H9 (cell line): ENCODE measurements around the gene CDIPT. TPM values are rescaled to one million over a fixed set of nuclear protein-coding genes. Genes with fewer than 3 reads are reported as not detected.
A peak's percentile ranks its signal among the peaks of the same experiment; 100 is the strongest.

Source experiments
- DNase-seq: peaks from one replicate; pipeline ENCODE4 v3.0.0-alpha.2; 2017
- H2AFZ ChIP-seq: one replicate; pipeline ENCODE4 v1.6.1; 2013; ENCODE audit warnings: mild to moderate bottlenecking, low read length, control low read depth, moderate library complexity
- H2AK5ac ChIP-seq: 2 replicates; pipeline ENCODE4 v1.6.1; 2013; ENCODE audit warnings: low read length, control low read depth, mixed read lengths; ENCODE audit not compliant: insufficient read length
- H2BK120ac ChIP-seq: one replicate; pipeline ENCODE4 v1.6.1; 2013; ENCODE audit warnings: low read depth, mild to moderate bottlenecking, low read length, control low read depth, inconsistent platforms; ENCODE audit not compliant: poor library complexity, severe bottlenecking
- H2BK12ac ChIP-seq: 2 replicates; pipeline ENCODE4 v1.6.1; 2013; ENCODE audit warnings: low read length, control low read depth, mixed read lengths, low read depth; ENCODE audit not compliant: insufficient read length
- H2BK15ac ChIP-seq: 2 replicates; pipeline ENCODE4 v1.6.1; 2013; ENCODE audit warnings: low read depth, low read length, control low read depth
- H2BK20ac ChIP-seq: one replicate; pipeline ENCODE4 v1.6.1; 2013; ENCODE audit warnings: low read depth, mild to moderate bottlenecking, low read length, control low read depth, inconsistent platforms; ENCODE audit not compliant: poor library complexity, severe bottlenecking
- H2BK5ac ChIP-seq: 2 replicates; pipeline ENCODE4 v1.6.1; 2013; ENCODE audit warnings: low read length, control low read depth, mixed read lengths; ENCODE audit not compliant: insufficient read length
- H3K14ac ChIP-seq: 2 replicates; pipeline ENCODE4 v1.6.1; 2013; ENCODE audit warnings: low read length, control low read depth; ENCODE audit not compliant: insufficient read depth
- H3K18ac ChIP-seq: 2 replicates; pipeline ENCODE4 v1.6.1; 2013; ENCODE audit warnings: low read depth, mild to moderate bottlenecking, mixed read lengths, low read length, control low read depth; ENCODE audit not compliant: insufficient read length
- H3K23ac ChIP-seq: 2 replicates; pipeline ENCODE4 v1.6.1; 2013; ENCODE audit warnings: low read length, control low read depth, mixed read lengths, low read depth; ENCODE audit not compliant: insufficient read length
- H3K23me2 ChIP-seq: 2 replicates; pipeline ENCODE4 v1.6.1; 2013; ENCODE audit warnings: low read depth, mild to moderate bottlenecking, mixed read lengths, low read length, control low read depth; ENCODE audit not compliant: insufficient read length, poor library complexity, severe bottlenecking
- H3K27ac ChIP-seq: 2 replicates; pipeline ENCODE4 v1.5.1; 2013; ENCODE audit warnings: low read length, control low read depth, mixed read lengths, low read depth; ENCODE audit not compliant: insufficient read length
- H3K27me3 ChIP-seq: 2 replicates; pipeline ENCODE4 v1.6.1; 2013; ENCODE audit warnings: low read length, control low read depth, inconsistent platforms; ENCODE audit not compliant: insufficient read depth
- H3K4ac ChIP-seq: 2 replicates; pipeline ENCODE4 v1.6.1; 2013; ENCODE audit warnings: low read depth, mild to moderate bottlenecking, control low read depth, inconsistent platforms, low read length, moderate library complexity
- H3K4me1 ChIP-seq: 2 replicates; pipeline ENCODE4 v1.6.1; 2013; ENCODE audit warnings: low read length, control low read depth, inconsistent platforms; ENCODE audit not compliant: insufficient read depth
- H3K4me2 ChIP-seq: 2 replicates; pipeline ENCODE4 v1.6.1; 2013; ENCODE audit warnings: low read length, control low read depth, mixed read lengths; ENCODE audit not compliant: insufficient read length, insufficient read depth
- H3K56ac ChIP-seq: 2 replicates; pipeline ENCODE4 v1.6.1; 2013; ENCODE audit warnings: low read depth, mild to moderate bottlenecking, mixed read lengths, low read length, control low read depth; ENCODE audit not compliant: insufficient read length
- H3K79me1 ChIP-seq: 2 replicates; pipeline ENCODE4 v1.6.1; 2013; ENCODE audit warnings: low read depth, mild to moderate bottlenecking, moderate library complexity, low read length, control low read depth, inconsistent platforms; ENCODE audit not compliant: insufficient read depth, poor library complexity, severe bottlenecking
- H3K79me2 ChIP-seq: 2 replicates; pipeline ENCODE4 v1.6.1; 2013; ENCODE audit warnings: low read length, control low read depth, inconsistent platforms; ENCODE audit not compliant: insufficient read depth
- H3K9ac ChIP-seq: 2 replicates; pipeline ENCODE4 v1.6.1; 2013; ENCODE audit warnings: low read length, control low read depth, mixed read lengths; ENCODE audit not compliant: insufficient read length; ENCODE audit errors: extremely low read depth
- H3K9me3 ChIP-seq: one replicate; pipeline ENCODE4 v1.6.1; 2013; ENCODE audit warnings: low read depth, low read length, inconsistent platforms; ENCODE audit not compliant: control insufficient read depth
- H3T11ph ChIP-seq: one replicate; pipeline ENCODE4 v1.6.1; 2013; ENCODE audit warnings: mild to moderate bottlenecking, low read length, control low read depth, inconsistent platforms
- H4K20me1 ChIP-seq: one replicate; pipeline ENCODE4 v1.6.1; 2013; ENCODE audit not compliant: control insufficient read depth, insufficient read length, insufficient read depth
- H4K5ac ChIP-seq: 2 replicates; pipeline ENCODE4 v1.6.1; 2013; ENCODE audit warnings: low read depth, mild to moderate bottlenecking, mixed read lengths, low read length, control low read depth; ENCODE audit not compliant: insufficient read length
- H4K8ac ChIP-seq: replicated peaks from 2 replicates; pipeline ENCODE4 v1.6.1; 2013; ENCODE audit warnings: low read length, control low read depth, mixed read lengths, low read depth; ENCODE audit not compliant: insufficient read length
- H4K91ac ChIP-seq: 2 replicates; pipeline ENCODE4 v1.6.1; 2013; ENCODE audit warnings: low read depth, mild to moderate bottlenecking, moderate library complexity, mixed read lengths, low read length, control low read depth; ENCODE audit not compliant: insufficient read length
- H3K27ac Mint-ChIP-seq, 3 experiments: 2 replicates in 2 of 3; 3 replicates in 1 of 3; pipeline ENCODE4 v1.8.0; 2020 to 2021; ENCODE audit warnings: mixed read lengths in 3 of 3, mild to moderate bottlenecking in 1 of 3, moderate library complexity in 1 of 3
- H3K27me3 Mint-ChIP-seq: 2 replicates; pipeline ENCODE4 v1.8.0; 2021; ENCODE audit warnings: low read depth, mild to moderate bottlenecking, moderate library complexity, mixed read lengths
- H3K36me3 Mint-ChIP-seq, 3 experiments: 2 replicates in 2 of 3; 3 replicates in 1 of 3; pipeline ENCODE4 v1.8.0; 2020 to 2021; ENCODE audit warnings: low read depth in 3 of 3, mixed read lengths in 3 of 3; ENCODE audit not compliant: insufficient read depth in 1 of 3
- H3K4me1 Mint-ChIP-seq, 2 experiments: 2 replicates each; pipeline ENCODE4 v1.8.0; 2020; ENCODE audit warnings: mixed read lengths in 2 of 2
- H3K4me3 Mint-ChIP-seq, 2 experiments: 2 replicates in 1 of 2; 3 replicates in 1 of 2; pipeline ENCODE4 v1.8.0; 2020 to 2021; ENCODE audit warnings: mild to moderate bottlenecking in 2 of 2, mixed read lengths in 2 of 2, moderate library complexity in 1 of 2
- H3K9me3 Mint-ChIP-seq, 2 experiments: 2 replicates in 1 of 2; 3 replicates in 1 of 2; pipeline ENCODE4 v1.8.0; 2020; ENCODE audit warnings: mild to moderate bottlenecking in 2 of 2, mixed read lengths in 2 of 2, moderate library complexity in 1 of 2
- WGBS: extraction: QIAGEN DNeasy Blood & Tissue Kit; methylation state at CpG from one replicate; pipeline ENCODE4 v1.1.7; 2013; ENCODE audit warnings: missing lambda C conversion rate, low lambda C conversion rate, mixed read lengths; ENCODE audit not compliant: insufficient read length; ENCODE audit errors: extremely low coverage; 5-methylcytosine and 5-hydroxymethylcytosine counted together
- total RNA-seq: library from RNA; stranded (reverse); gene quantifications from 2 replicates; pipeline ENCODE4 v1.2.1, GENCODE V29; 2021
- TF ChIP-seq, protein P1 (sequence below): fragments of 200-600 bp; sonication (generic); conservative IDR thresholded peaks from 3 replicates; pipeline ENCODE4 v1.8.0; 2021; ENCODE audit warnings: antibody characterized with exemption, mild to moderate bottlenecking

CDIPT gene
- total RNA-seq, 1 experiment from 2014 or later = 70.6 TPM

DNA sequence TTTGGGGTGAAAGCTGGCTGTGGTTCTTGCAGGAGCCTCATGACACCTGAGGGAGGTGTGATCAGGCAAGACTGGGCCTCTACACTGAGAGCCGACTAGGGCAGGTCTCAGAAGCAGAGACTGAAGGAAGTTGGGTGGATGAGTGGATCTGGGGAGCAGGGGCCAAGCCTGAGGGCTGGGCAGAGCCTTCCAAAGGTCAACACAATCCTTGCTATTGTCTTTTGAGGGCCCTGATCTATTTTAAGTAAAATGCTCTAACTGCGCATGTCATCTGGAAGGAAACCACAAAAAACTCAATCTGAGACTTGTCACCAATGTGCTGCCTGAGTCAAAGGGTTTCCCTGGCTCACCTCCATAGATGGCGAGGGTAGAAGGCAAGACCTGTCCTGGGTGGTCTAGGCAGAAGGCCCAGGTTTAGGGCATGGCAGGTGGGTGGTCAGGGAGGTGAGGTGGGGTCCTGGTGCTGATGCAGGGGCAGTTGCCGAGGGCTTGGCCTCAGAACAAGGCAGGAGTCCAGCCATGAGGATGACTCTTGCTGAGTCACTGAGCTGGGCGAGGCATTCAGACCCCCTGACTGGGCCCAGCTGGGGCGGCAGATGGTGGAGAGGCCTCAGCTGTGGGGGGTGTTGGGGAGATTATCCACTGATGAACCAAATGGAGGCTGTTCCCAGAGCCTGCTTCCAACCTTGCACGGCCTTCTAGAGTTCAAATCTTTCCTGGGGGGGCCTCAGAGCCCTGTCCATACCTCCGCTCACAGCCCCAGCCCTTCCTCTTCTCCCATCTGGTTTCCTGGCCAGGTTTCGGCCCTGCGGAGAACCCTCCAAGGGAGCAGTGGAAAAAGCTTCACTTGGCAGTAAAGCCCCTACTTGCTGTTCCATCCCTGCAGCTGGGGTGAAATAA, 37.6 kb downstream of the CDIPT start:
- H3K4me3 Mint-ChIP-seq = no peak overlapping the region

More for the DNA sequence above, 37.6 kb downstream of the CDIPT start:
- Histone ChIP-seq H3K9me3 (no peaks in the 10 kb centered on the region), H3T11ph (no peak overlapping the region), H3K27me3 (no peaks in the 10 kb centered on the region), H3K23ac (no peak overlapping the region), H4K91ac (no peak overlapping the region), H3K27ac (no peak overlapping the region), H3K4me2 (no peak overlapping the region), H2BK12ac (no peak overlapping the region), H3K14ac (peak overlapping the region; percentile 50), H3K9ac (no peak overlapping the region), H2AFZ (no peak overlapping the region), H3K23me2 (no peaks in the 10 kb centered on the region), H3K4ac (no peak overlapping the region), H2AK5ac (no peak overlapping the region), H2BK5ac (no peak overlapping the region), H3K18ac (peak overlapping the region; percentile 43), H3K4me1 (no peaks in the 10 kb centered on the region), H2BK15ac (no peak overlapping the region), H2BK20ac (no peak overlapping the region), H3K79me1 (no peaks in the 10 kb centered on the region), H4K20me1 (no peaks in the 10 kb centered on the region), H4K8ac (no peak overlapping the region), H3K56ac (no peak overlapping the region), H4K5ac (no peak overlapping the region), H3K79me2 (no peaks in the 10 kb centered on the region), H2BK120ac (no peak overlapping the region)
- peaks cover 3 to 7% (median 5%) of the 10 kb centered on the region in 3 experiments; a peak in 5 of 7 replicates for H3K36me3 Mint-ChIP-seq
- DNase-seq = no peak
- H3K27ac Mint-ChIP-seq = peak overlapping the region; percentile 95 to 98 (median 95)
- TF ChIP-seq, protein P1, sequence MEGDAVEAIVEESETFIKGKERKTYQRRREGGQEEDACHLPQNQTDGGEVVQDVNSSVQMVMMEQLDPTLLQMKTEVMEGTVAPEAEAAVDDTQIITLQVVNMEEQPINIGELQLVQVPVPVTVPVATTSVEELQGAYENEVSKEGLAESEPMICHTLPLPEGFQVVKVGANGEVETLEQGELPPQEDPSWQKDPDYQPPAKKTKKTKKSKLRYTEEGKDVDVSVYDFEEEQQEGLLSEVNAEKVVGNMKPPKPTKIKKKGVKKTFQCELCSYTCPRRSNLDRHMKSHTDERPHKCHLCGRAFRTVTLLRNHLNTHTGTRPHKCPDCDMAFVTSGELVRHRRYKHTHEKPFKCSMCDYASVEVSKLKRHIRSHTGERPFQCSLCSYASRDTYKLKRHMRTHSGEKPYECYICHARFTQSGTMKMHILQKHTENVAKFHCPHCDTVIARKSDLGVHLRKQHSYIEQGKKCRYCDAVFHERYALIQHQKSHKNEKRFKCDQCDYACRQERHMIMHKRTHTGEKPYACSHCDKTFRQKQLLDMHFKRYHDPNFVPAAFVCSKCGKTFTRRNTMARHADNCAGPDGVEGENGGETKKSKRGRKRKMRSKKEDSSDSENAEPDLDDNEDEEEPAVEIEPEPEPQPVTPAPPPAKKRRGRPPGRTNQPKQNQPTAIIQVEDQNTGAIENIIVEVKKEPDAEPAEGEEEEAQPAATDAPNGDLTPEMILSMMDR = no peak
- no CpG with 5 or more reads among the region's 10 CpGs for WGBS
- no peaks in the 10 kb centered on the region for H3K9me3 Mint-ChIP-seq
- H3K4me1 Mint-ChIP-seq = peaks cover 20 to 23% of the 10 kb centered on the region in 2 experiments
- no peaks in the 10 kb centered on the region for H3K27me3 Mint-ChIP-seq
